ENCODE data around the gene HOXB3. TPM values are rescaled to one million over a fixed set of nuclear protein-coding genes. Genes with fewer than 3 reads are reported as not detected.

The HOXB3 gene
- total RNA-seq, 4 donors from 2014 or later, result 4.0 to 12.4 (median 4.9) TPM

- TF ChIP-seq, protein P1, sequence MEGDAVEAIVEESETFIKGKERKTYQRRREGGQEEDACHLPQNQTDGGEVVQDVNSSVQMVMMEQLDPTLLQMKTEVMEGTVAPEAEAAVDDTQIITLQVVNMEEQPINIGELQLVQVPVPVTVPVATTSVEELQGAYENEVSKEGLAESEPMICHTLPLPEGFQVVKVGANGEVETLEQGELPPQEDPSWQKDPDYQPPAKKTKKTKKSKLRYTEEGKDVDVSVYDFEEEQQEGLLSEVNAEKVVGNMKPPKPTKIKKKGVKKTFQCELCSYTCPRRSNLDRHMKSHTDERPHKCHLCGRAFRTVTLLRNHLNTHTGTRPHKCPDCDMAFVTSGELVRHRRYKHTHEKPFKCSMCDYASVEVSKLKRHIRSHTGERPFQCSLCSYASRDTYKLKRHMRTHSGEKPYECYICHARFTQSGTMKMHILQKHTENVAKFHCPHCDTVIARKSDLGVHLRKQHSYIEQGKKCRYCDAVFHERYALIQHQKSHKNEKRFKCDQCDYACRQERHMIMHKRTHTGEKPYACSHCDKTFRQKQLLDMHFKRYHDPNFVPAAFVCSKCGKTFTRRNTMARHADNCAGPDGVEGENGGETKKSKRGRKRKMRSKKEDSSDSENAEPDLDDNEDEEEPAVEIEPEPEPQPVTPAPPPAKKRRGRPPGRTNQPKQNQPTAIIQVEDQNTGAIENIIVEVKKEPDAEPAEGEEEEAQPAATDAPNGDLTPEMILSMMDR (IDR thresholded peaks at IDR 0.05; ENCODE audit: low read depth), result no peak
These were observed 14.1 kb upstream of the HOXB3 start for GRCh38 chr17:48603959-48604769.

DNA sequence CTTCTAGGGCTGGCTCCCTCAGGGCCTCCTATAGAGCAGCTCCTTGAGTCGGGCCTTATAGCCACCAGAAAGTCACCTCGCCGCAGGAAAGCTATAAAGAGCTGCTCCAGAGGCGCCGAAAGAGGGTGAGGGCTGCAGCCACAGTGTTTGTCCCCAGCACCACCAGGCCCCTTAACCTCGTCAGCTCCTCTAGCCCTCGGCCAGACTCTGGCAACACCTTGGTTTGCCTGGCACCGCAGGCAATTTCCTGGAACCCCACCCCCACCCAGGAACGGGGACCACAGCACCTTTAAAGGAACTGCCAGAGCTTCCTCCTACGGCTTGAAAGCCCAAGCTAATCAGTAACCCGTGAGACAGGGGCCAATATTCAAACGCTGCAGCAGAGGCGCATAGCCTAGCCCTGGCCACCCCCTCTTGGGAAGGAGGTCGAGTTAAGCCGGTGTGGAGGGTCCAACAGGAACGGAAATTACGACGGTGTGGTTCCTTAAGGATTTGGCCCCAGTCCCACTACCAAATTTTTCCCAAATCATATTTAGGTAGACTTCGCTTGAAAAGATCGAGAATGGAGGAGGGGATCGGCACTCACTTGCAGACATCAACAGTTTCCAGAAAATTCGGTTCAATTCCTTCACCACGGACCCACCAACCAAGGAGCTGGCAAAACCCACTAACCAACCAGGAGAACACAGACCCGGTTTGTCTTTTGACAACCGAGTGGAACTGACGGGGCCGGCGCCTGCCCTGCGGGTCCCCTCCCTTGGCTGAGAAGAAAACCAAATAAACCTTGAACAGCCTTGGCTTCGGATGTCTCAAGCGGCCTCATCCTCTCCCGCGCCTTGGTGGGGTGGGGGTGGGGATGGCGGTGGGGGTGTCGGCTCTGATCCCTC is 11.7 kb upstream of the HOXB3 start:
- TF ChIP-seq, protein P1 (IDR thresholded peaks at IDR 0.05; ENCODE audit: low read depth), result no peak

- TF ChIP-seq, protein P1 (IDR thresholded peaks at IDR 0.05; ENCODE audit: low read depth), result no peak
These were observed 11.1 kb upstream of the HOXB3 start for GRCh38 chr17:48601207-48601538.

DNA sequence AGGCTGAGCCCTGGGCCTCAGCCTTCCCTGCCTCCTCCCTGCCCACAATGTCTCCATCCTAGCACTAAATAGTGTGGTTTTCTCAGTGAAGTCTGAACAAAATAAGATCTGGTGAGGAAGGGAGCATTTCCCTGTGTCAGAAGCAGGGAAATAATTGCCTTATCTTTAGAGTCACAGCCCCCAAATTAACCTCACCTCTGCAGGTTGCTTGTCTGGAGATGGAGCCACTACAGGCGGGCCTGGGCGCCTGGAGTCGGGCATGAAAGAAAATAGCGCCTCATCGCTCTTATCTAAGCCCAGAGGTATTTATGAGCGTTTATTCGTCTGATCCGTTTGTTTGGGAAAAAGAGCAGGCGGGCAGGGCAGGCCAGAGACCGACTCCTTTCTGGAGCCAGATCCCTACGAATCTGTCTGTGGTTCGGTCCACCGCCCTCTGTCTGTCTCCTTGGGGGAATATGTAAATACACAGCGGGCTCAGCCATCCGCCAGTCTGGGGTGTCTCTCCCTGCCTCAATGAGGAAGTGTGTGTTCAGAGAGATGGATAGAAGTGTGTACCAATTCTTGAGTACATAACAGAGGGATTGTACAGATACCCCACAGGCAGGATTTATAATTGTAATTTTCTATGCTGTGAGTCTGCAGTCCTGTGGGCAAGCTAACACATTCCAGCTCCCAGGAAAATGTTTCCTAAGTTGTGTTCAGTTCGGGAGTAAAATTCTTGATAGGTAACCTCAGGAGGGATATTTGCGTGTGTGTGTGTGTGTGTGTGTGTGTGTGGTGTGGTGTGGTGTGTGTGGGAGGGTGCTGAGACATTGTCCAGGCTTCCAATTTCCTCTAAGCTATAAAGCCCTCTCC is 10.4 kb upstream of the HOXB3 start:
- TF ChIP-seq, protein P1 (IDR thresholded peaks at IDR 0.05; ENCODE audit: low read depth), result no peak

DNA sequence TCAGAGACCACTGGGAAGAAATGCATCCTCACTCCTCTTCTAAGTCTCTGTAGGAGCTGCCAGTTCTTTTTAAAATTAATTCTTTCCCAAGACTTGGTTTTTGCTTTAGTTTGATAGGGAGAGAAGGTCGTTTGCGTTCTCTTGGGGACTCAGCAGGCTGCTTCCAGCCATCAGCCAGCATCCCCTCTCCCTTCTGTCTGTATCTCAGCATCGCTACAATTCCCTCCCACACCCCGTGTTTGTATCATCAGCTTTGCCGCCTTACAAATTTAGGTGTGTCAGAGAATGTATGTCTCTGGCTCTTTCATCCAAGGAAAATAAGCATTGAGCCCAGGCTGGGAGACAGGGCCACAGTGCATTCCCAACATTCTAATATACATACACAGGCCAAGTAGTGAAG is 9.3 kb upstream of the HOXB3 start:
- TF ChIP-seq, protein P1 (IDR thresholded peaks at IDR 0.05; ENCODE audit: low read depth), result no peak

DNA sequence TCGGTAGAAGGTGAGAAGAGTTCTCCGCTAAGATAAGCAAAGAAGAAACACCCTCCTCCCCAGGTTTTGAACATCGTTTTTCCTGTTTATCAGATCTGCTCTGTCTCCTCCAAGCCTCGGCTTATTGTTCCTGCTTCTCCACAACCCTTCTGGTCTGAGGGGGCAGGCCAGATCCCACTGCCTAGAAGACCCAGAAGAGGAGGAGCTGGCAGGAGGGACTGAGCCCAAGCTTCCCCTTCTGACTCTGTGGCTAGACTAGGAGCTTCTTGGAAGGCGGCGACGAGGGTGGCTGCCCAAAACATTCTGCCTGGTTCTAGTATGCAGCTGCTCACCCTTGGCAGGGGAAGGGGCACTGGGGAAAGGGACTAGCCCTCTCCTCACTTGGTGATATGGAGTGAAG is 8.7 kb upstream of the HOXB3 start:
- TF ChIP-seq, protein P1 (IDR thresholded peaks at IDR 0.05; ENCODE audit: low read depth), result no peak

Measured in subcutaneous adipose tissue (tissue), 4 donors.